Measurements from ENCODE around the gene LYRM7.
A peak's percentile ranks its signal among the peaks of the same experiment; 100 is the strongest.
"Not testable (repeated sequence)": the region's sequence is repeated elsewhere in the genome, so short reads cannot be mapped to it uniquely, and the experiment has no call there.

The LYRM7 gene

DNA sequence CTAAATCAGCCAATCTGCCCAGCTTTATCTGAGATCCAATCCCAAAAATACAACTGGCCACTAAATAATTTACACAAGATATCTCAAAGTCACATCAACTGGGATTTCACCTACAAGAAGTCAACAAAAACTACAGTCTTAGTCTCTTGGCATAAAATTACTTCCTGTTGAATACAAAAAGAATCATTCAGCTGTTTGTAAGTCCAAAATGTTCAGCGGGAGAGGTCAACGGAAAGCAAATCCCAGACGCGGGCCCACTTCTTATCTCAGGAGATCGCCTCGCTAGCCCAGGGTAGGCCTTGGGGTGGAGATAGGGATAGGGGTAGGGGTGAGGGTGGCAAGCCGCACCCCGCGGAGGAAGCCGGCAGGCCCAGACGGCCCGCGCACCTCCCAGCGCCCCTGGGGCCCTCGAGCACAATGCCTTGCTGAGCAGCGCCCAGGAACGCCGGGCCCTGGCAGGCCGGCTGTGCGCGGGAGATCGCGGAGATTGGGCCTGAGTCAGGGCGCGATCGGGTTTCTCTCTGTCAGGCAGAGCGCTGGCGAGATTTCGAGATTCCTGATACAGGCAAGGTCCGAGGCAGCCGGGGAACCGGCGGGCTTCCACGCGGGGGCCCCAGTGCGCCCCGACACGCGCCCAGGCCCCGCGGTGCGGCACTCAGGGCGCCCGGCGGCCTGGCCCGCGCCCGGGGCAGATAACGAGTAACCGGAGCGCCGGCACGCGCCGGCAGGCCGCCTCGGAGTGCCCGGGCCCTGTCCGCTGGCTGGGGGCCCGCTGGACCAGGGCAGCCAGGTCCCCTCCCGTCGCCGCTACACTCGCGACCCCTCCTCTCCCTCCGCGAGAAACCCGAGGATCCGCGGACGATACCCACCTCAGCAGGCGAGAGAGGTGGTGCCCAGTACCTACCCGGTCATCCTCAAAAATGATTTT lies 6.3 kb upstream of the LYRM7 start:
- H3K4me3 Mint-ChIP-seq, result peak overlapping the region; percentile 93 to 94
- H3K27ac Mint-ChIP-seq, result peak overlapping the region; percentile 98 to 99
- peak; percentile 81 for ATAC-seq
- no peaks in the 10 kb centered on the region for H3K27me3 Mint-ChIP-seq
- peaks cover 57% of the 10 kb centered on the region for H3K4me1 Mint-ChIP-seq
- peak; percentile 78 to 81 for DNase-seq
- no peaks in the 10 kb centered on the region for H3K9me3 Mint-ChIP-seq

DNA sequence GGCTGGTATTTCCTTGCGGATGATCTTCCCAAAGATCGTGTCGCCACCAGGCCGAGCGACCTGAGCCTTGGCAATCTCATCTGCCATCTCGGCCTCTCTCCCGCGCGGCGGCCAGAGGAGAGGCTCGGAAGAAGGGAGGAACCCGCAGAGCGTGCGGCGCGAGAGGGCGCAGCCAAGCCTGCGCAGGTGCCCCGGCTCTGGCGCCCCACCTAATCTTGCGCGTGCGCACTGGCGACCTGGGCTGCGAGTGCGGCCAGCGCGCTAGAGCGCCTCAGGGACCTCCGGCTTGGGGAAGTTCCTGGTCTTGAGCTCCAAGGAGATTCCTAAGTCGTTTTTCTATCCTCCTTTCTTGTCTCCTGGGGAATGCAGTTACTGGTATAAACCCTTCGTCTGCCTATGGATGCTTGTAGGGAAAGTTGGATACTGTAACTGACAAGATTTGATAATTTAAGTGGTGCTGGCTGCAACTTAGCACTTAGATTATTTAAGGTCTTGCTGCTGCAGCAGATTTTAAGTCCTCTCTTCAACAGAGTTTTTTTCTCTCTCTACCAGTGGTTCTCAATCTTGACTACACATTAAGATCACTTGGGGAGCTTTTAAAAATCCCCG lies 5.5 kb upstream of the LYRM7 start, which contains the start of gene HINT1:
TSS of gene HINT1 (minus strand) at position 138 of the 609 bp plus-strand sequence. CDS start at position 87, 51 bp downstream.
- peak within 1 kb of the TSS; percentile 93 to 94 for H3K4me3 Mint-ChIP-seq
- peaks cover 57% of the 10 kb centered on the region for H3K4me1 Mint-ChIP-seq
- H3K27me3 Mint-ChIP-seq, result no peaks in the 10 kb centered on the region
- no peaks in the 10 kb centered on the region for H3K9me3 Mint-ChIP-seq
- H3K27ac Mint-ChIP-seq, result peak within 1 kb of the TSS; percentile 98 to 99
- DNase-seq (peak; percentile 93 to 94), ATAC-seq (peak; percentile 91)

DNA sequence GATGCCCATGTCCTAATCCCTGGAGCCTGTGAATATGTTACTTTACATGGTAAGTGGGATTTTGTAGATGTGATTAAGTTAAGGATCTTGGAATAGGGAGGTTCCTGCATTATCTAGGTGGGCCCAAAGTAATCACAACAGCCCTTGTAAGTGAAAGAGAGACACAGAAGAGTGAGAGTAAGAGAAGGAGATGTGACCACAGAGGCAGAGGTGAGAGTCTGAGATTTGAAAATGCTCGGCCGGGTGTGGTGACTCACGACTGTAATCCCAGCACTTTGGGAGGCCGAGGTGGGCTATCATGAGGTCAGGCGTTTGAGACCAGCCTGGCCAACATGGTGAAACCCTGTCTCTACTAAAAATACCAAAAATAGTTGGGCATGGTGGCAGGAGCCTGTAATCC lies 3.1 kb upstream of the LYRM7 start:
- Mint-ChIP-seq H3K4me1 (peaks cover 48% of the 10 kb centered on the region), H3K27me3 (no peaks in the 10 kb centered on the region), H3K9me3 (no peaks in the 10 kb centered on the region), H3K27ac (no peak overlapping the region), H3K4me3 (no peak overlapping the region)
- ATAC-seq (no peak), DNase-seq (no peak)

DNA sequence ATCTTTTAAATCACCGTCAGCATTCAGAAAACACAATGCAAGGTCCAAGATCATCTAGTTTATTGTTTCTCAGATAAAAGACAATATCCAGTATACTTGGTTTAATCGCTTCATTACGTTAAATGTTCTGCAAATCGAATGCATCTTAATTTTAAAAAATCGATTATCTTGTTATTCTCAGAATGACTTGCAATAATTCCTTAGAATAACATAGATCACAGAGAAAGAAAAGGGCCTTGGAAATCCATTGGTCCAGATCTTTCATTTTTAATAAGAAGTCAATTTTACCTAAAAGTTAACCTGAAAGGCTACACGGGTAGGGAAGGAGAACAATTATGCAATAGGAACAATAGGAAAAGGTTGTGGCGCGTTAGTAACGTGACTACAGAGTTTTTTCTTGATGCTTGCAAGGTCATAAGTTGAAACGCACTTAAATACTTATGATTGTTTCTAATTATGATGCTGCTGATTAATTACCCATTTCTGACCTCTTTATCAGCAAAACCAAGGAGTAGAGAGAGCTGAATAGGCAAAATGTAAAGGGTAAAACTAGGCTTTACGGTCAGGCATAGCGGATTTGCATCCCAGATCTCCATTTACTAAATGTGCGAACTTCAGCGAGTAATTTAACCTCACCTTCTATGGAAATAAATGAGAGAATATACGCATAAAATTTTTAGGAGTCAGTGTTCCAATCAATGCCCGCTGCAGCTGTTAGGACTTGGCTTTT lies 769 bp upstream of the LYRM7 start:
- Mint-ChIP-seq H3K4me1 (peaks cover 56% of the 10 kb centered on the region), H3K4me3 (peak overlapping the region; percentile 96 to 98), H3K9me3 (no peaks in the 10 kb centered on the region), H3K27me3 (no peaks in the 10 kb centered on the region), H3K27ac (peak overlapping the region; percentile 88 to 97)
- no peak for ATAC-seq
- DNase-seq, result no peak

DNA sequence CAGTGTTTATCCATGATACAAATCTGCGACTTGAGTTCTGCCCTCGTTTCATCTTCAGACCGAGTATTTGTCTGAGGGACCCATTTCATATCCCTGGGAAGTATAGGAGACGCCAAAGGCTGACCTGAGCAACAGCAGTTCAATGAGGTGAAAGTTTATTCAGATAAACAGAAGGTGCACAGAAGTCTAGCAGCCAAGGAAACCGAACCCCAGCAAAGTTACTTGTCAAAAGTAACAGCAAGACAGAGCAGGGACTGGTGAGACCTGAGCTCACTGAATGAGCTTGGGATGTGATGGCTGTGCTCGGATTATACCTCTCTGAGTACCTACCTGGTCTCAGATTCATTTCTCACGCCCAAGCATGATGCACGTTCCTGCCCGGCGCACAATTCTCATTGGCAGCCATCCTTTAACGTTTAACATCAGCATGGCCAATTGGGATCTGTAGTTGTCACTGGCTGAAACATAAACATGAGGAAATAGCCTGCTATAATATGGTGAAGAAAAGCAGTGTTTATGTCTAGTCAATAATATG lies 599 bp downstream of the LYRM7 start:
- ATAC-seq, result peak; percentile 11
- H3K4me3 Mint-ChIP-seq, result peak overlapping the region; percentile 96 to 98
- H3K4me1 Mint-ChIP-seq, result peaks cover 49% of the 10 kb centered on the region

GRCh38 chr5:131180407-131180806 lies 9.7 kb downstream of the LYRM7 start:
- peaks cover 35% of the 10 kb centered on the region for H3K4me1 Mint-ChIP-seq
- no peaks in the 10 kb centered on the region for H3K9me3 Mint-ChIP-seq
- DNase-seq, result no peak
- no peak overlapping the region for H3K4me3 Mint-ChIP-seq
- no peak for ATAC-seq
- no peak overlapping the region for H3K27ac Mint-ChIP-seq
- no peaks in the 10 kb centered on the region for H3K27me3 Mint-ChIP-seq

More for the DNA sequence above, 599 bp downstream of the LYRM7 start:
- no peaks in the 10 kb centered on the region for H3K9me3 Mint-ChIP-seq
- DNase-seq, result no peak
- H3K27ac Mint-ChIP-seq, result peak overlapping the region; percentile 97 to 98
- no peaks in the 10 kb centered on the region for H3K27me3 Mint-ChIP-seq

DNA sequence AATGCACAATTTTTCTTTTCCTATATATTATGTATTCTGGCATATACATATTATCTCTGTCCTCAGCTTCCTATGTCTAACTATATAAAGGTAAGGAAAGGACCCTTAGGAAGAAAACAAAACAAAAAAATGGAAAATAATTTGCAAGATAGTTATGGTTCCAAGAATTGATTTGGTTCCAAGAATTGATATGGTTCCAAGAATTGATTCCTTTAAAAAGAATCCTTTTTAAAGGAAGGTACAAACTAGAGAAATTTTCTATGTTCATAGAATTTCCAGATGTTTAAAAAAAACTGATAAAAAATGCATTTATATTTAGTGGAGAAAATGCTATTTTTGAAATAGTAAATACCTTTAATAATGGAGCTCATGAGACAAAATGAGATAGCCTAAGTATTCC lies 12.1 kb downstream of the LYRM7 start:
- no peaks in the 10 kb centered on the region for H3K27me3 Mint-ChIP-seq
- H3K9me3 Mint-ChIP-seq, result no peaks in the 10 kb centered on the region
- DNase-seq (no peak), ATAC-seq (no peak)
- no peak overlapping the region for H3K27ac Mint-ChIP-seq
- H3K4me3 Mint-ChIP-seq, result no peak overlapping the region
- H3K4me1 Mint-ChIP-seq, result peaks cover 26% of the 10 kb centered on the region

- no peak for ATAC-seq
- no peak for DNase-seq
- no peaks in the 10 kb centered on the region for H3K9me3 Mint-ChIP-seq
- H3K4me1 Mint-ChIP-seq, result peaks cover 17% of the 10 kb centered on the region
- H3K27ac Mint-ChIP-seq, result no peak overlapping the region
- H3K27me3 Mint-ChIP-seq, result no peaks in the 10 kb centered on the region
- no peak overlapping the region for H3K4me3 Mint-ChIP-seq
Observed at GRCh38 chr5:131185523-131186104, 14.9 kb downstream of the LYRM7 start.

DNA sequence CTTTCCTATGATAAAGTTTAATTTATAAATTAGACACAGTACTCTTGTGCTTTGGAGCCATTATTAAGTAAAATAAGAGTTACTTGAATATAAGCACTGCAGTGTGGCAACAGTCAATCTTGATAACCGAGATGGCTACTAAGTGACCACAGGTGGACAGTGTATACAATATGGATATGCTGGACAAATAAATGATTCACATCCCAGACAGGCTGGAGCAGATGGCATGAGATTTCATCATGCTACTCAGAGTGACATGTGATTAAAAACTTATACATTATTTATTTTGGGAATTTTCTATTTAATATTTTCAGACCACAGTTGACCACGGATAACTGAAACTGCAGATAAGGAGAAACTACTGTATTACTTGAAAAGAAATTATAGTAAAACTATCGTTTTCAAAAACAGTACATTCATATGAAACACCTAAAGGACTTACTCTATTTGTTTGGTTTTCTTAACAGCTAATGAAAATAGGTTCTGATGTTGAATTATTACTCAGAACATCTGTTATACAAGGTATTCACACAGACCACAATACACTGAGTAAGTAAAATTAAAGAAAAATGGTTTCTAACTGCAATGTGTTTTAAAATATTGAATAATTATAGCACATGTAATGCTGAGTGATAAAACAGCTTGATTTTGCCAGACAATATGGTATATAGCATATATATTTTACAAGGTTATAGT lies 16.0 kb downstream of the LYRM7 start:
- Mint-ChIP-seq H3K27me3 (no peaks in the 10 kb centered on the region), H3K4me1 (peaks cover 17% of the 10 kb centered on the region), H3K27ac (no peak overlapping the region), H3K4me3 (no peak overlapping the region), H3K9me3 (no peaks in the 10 kb centered on the region)
- no peak for DNase-seq
- no peak for ATAC-seq

- ATAC-seq (no peak), DNase-seq (no peak)
- no peaks in the 10 kb centered on the region for H3K4me1 Mint-ChIP-seq
- no peak overlapping the region for H3K27ac Mint-ChIP-seq
- no peaks in the 10 kb centered on the region for H3K9me3 Mint-ChIP-seq
- H3K4me3 Mint-ChIP-seq, result no peak overlapping the region
- H3K27me3 Mint-ChIP-seq, result no peaks in the 10 kb centered on the region
Observed at GRCh38 chr5:131193106-131193505, 22.4 kb downstream of the LYRM7 start.

DNA sequence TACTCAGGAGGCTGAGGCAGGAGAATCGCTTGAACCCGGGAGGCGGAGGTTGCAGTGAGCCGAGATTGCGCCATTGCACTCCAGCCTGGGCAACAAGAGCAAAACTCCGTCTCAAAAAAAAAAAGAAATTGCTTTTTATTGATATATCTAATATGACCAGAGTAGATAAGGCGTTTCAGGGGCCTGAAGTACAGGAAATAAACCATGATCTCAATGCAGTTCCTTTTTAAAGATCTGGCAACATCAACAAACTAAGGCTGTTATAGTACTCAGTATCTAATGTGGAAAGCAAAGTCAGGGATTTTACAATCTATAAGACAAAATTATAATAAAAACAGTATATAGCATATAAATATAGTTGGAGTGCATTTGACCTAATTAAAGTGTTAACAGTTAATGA lies 23.2 kb downstream of the LYRM7 start:
- H3K4me1 Mint-ChIP-seq, result not testable (repeated sequence)

DNA sequence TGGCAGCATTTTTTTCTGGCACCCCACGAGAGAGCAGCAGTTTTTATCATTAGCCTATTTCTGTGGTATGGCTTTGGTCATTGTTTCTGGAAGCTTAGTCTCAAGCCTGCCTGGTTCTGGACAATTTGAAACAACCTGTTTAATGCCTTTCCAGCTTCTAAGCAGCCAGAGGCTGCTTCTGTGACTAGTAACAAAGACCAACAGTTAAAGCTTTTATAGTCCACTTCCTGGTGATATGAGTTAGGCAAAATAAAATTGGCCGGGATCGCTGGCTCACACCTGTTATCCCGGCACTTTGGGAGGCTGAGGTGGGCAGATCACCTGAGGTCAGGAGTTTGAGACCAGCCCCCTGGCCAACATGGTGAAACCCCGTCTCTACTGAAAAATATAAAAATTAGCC lies 24.0 kb downstream of the LYRM7 start:
- H3K4me3 Mint-ChIP-seq, result no peak overlapping the region
- H3K4me1 Mint-ChIP-seq, result no peaks in the 10 kb centered on the region
- H3K9me3 Mint-ChIP-seq, result no peaks in the 10 kb centered on the region
- ATAC-seq (no peak), DNase-seq (no peak)
- H3K27ac Mint-ChIP-seq, result no peak overlapping the region
- H3K27me3 Mint-ChIP-seq, result no peaks in the 10 kb centered on the region

More for the DNA sequence above, 23.2 kb downstream of the LYRM7 start:
- not testable (repeated sequence) for ATAC-seq, H3K9me3 Mint-ChIP-seq, H3K27me3 Mint-ChIP-seq, H3K4me3 Mint-ChIP-seq, H3K27ac Mint-ChIP-seq, DNase-seq

- no peak overlapping the region for H3K27ac Mint-ChIP-seq
- no peaks in the 10 kb centered on the region for H3K27me3 Mint-ChIP-seq
Observed at GRCh38 chr5:131195696-131196095, 25.0 kb downstream of the LYRM7 start.

DNA sequence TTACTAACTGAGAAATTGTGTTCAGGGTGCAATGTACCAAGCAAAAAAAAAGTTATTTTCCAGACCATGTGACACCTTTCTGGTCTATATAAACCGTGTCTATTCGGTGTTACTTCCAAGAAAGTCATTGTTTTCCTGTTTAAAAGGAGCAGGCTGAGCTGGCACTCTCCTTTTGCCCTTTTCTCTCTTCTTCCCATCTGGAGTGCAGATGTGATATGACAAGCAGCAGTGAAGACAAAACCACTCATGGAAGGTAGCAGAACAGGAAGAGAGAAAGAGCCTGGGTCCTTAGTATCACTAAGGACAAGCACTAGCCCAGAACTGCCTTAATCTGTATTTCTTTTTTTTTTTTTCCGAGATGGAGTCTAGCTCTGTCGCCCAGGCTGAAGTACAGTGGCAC lies 25.6 kb downstream of the LYRM7 start:
- H3K27me3 Mint-ChIP-seq, result no peaks in the 10 kb centered on the region
- H3K27ac Mint-ChIP-seq, result no peak overlapping the region
- no peaks in the 10 kb centered on the region for H3K4me1 Mint-ChIP-seq
- no peak overlapping the region for H3K4me3 Mint-ChIP-seq
- DNase-seq (no peak), ATAC-seq (no peak)
- H3K9me3 Mint-ChIP-seq, result no peaks in the 10 kb centered on the region

More at GRCh38 chr5:131195696-131196095, 25.0 kb downstream of the LYRM7 start:
- H3K4me1 Mint-ChIP-seq, result no peaks in the 10 kb centered on the region
- H3K4me3 Mint-ChIP-seq, result no peak overlapping the region
- DNase-seq, result no peak
- ATAC-seq, result no peak
- no peaks in the 10 kb centered on the region for H3K9me3 Mint-ChIP-seq

GRCh38 chr5:131198625-131199024 lies 27.9 kb downstream of the LYRM7 start:
- Mint-ChIP-seq H3K4me1 (no peaks in the 10 kb centered on the region), H3K9me3 (no peaks in the 10 kb centered on the region), H3K4me3 (no peak overlapping the region), H3K27ac (no peak overlapping the region), H3K27me3 (no peaks in the 10 kb centered on the region)
- DNase-seq (no peak), ATAC-seq (no peak)

All from stimulated activated naive CD8-positive, alpha-beta T cell treated with anti-CD3 and anti-CD28 coated beads, Interleukin-15, amount 100 ng/mL, for 72 hours (primary cell).